A673 (cell line): ENCODE measurements around the gene F8A2. TPM values are rescaled to one million over a fixed set of nuclear protein-coding genes. Genes with fewer than 3 reads are reported as not detected.
"Not testable (repeated sequence)": the region's sequence is repeated elsewhere in the genome, so short reads cannot be mapped to it uniquely, and the experiment has no call there.

Experiments
- BruUV-seq: library from RNA; stranded (reverse); fragments of 400-500 nt; replicated peaks from 2 replicates; lab custom pipeline; 2021; lab: Mats Ljungman, UMichigan
- CTCF ChIA-PET: fragments of 300-600 bp; sonication (Branson Sonifier 250); formaldehyde crosslinking; loops from one replicate; lab custom pipeline; 2022; ENCODE audit warnings: antibody characterized with exemption; lab: Charles Lee
- POLR2A ChIA-PET: fragments of 300-600 bp; sonication (Branson Sonifier 250); formaldehyde crosslinking; loops from one replicate; lab custom pipeline; 2022; ENCODE audit warnings: antibody characterized with exemption; ENCODE audit not compliant: low non-redundant PET; lab: Charles Lee
- DNase-seq: peaks from one replicate; pipeline ENCODE4 v3.0.0-alpha.2; 2015; ENCODE audit warnings: low spot score
- H3K27ac ChIP-seq: fragments of 200-600 bp; sonication (generic); 2 replicates; pipeline ENCODE4 v1.5.1; 2016; ENCODE audit warnings: mixed run types, low read depth, mild to moderate bottlenecking, mixed read lengths, antibody characterized with exemption, low read length; ENCODE audit not compliant: poor library complexity, severe bottlenecking
- H3K27me3 ChIP-seq: fragments of 200-600 bp; sonication (generic); replicated peaks from 2 replicates; pipeline ENCODE4 v1.6.1; 2017; ENCODE audit warnings: mixed run types, low read depth, mild to moderate bottlenecking, mixed read lengths, antibody characterized with exemption, low read length; ENCODE audit not compliant: insufficient read depth, poor library complexity
- H3K36me3 ChIP-seq: fragments of 200-600 bp; sonication (generic); 2 replicates; pipeline ENCODE4 v1.6.1; 2016; ENCODE audit warnings: mixed run types, mild to moderate bottlenecking, mixed read lengths, antibody characterized with exemption, low read length; ENCODE audit not compliant: insufficient read depth, poor library complexity, severe bottlenecking
- H3K4me1 ChIP-seq: fragments of 200-600 bp; sonication (generic); 2 replicates; pipeline ENCODE4 v1.6.1; 2017; ENCODE audit warnings: mixed run types, mild to moderate bottlenecking, mixed read lengths, antibody characterized with exemption, low read length; ENCODE audit not compliant: insufficient read depth, poor library complexity, severe bottlenecking
- H3K4me3 ChIP-seq: fragments of 200-600 bp; sonication (generic); 2 replicates; pipeline ENCODE4 v1.5.1; 2016; ENCODE audit warnings: low read depth, mixed run types, mild to moderate bottlenecking, mixed read lengths, low read length; ENCODE audit not compliant: poor library complexity, severe bottlenecking
- H3K9me3 ChIP-seq: fragments of 200-600 bp; sonication (generic); 2 replicates; pipeline ENCODE4 v1.6.1; 2016; ENCODE audit warnings: mixed run types, low read depth, mild to moderate bottlenecking, mixed read lengths, antibody characterized with exemption, low read length; ENCODE audit not compliant: poor library complexity, severe bottlenecking
- intact Hi-C: fragments of 100-400 bp; cut with micrococcal nuclease; formaldehyde crosslinking; loops from one replicate; pipeline ENCODE4 v1.10.0; 2022; ENCODE audit not compliant: unreplicated experiment
- total RNA-seq: library from RNA; stranded (reverse); gene quantifications from 2 replicates; pipeline ENCODE4 v1.2.3, GENCODE V29; 2021

F8A2 gene
- total RNA-seq, 1 experiment from 2014 or later = not detected

DNA sequence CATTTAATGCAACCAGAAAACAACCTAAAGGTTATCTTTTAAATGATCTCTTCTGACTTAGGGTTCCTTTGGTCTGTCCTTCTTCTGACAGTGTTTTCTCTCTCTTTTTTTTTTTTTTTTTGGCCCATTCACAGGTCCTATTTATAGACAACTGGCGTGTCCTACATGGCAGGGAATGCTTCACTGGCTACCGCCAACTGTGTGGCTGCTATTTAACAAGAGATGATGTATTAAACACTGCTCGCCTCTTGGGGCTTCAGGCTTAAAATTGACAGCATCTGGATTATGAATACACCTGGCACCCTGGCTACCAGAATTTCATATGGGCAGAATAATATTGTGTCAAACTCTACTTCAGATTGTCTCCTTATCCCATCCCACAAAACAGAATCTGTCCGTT, 32.4 kb upstream of the F8A2 start:
- H3K27me3 ChIP-seq, intact Hi-C loops, H3K4me3 ChIP-seq, CTCF ChIA-PET, BruUV-seq, DNase-seq, H3K36me3 ChIP-seq, H3K9me3 ChIP-seq, POLR2A ChIA-PET, H3K27ac ChIP-seq, H3K4me1 ChIP-seq: not testable (repeated sequence)

GRCh38 chrX:155363712-155364111, 18.2 kb upstream of the F8A2 start:
- H3K27me3 ChIP-seq, POLR2A ChIA-PET, H3K27ac ChIP-seq, DNase-seq, intact Hi-C loops, H3K4me3 ChIP-seq, H3K9me3 ChIP-seq, CTCF ChIA-PET, H3K36me3 ChIP-seq, BruUV-seq, H3K4me1 ChIP-seq: not testable (repeated sequence)

DNA sequence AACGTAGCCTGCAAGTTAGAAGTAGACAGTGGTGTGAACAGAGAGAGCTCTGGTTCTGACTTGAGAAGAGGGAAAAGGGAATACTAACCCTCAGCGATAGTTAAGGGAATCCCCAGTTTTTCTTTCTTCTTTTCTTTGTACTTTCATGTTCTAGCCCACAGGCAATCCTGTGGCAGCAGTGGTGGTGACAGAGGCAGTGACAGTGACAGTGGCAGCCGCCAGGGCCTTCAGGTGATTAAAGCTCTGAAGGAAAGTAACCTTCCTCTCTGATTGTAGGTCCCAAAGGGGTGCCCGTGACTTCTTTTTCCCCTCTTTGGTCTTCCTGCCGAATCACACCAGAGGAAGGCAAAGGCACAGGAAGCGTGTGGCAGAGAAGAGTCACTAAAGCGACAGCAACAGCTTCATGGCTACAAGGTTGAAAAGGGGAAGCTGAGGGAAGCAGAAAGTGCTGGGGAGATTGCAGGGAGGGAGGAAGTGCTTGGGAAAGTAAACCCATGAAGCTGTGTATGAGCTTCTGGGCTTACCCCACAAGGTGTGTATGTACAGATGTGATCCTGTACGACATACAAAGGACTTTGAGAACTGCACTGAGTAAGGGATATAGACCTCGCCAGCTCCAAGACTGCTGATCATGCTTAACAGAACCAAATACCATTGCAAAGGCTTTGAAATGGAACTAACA, 8.0 kb upstream of the F8A2 start:
- H3K9me3 ChIP-seq, intact Hi-C loops, DNase-seq, H3K27ac ChIP-seq, POLR2A ChIA-PET, CTCF ChIA-PET, H3K4me3 ChIP-seq, BruUV-seq, H3K4me1 ChIP-seq, H3K36me3 ChIP-seq, H3K27me3 ChIP-seq: not testable (repeated sequence)

DNA sequence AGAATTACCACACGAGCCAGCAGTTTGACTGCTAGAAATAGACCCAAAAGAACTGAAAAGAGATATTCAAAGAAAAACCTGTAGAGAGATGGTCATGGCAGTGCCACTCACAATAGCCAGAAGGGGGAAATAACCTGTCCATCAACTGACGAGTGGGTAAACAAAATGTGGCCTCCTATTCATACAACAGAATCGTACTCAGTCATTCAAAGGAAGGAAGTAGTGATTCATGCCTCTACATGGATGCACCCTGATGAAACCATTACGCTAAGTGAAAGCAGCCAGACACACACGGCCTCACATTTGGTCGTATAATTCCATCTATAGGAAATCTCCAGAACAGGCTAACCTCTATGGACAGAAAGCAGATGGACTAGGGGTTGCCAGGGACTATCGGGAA, 2.1 kb upstream of the F8A2 start:
- H3K36me3 ChIP-seq, H3K4me1 ChIP-seq, CTCF ChIA-PET, H3K9me3 ChIP-seq, DNase-seq, H3K4me3 ChIP-seq, H3K27ac ChIP-seq, POLR2A ChIA-PET, intact Hi-C loops, BruUV-seq, H3K27me3 ChIP-seq: not testable (repeated sequence)

- POLR2A ChIA-PET, intact Hi-C loops, H3K4me3 ChIP-seq, BruUV-seq, H3K27me3 ChIP-seq, CTCF ChIA-PET, H3K4me1 ChIP-seq, H3K27ac ChIP-seq, H3K36me3 ChIP-seq, H3K9me3 ChIP-seq, DNase-seq: not testable (repeated sequence)
Observed at GRCh38 chrX:155382529-155382967, 653 bp downstream of the F8A2 start.
